GF-D8 (cell line): ENCODE data around the gene USP2.

Source experiments
- DNase-seq: peaks from one replicate; lab custom pipeline; 2025; lab: John Stamatoyannopoulos, UW

Gene USP2

GRCh38 chr11:119305556-119306372 is 75.7 kb downstream of the USP2 start:
- DNase-seq = no peak
